ENCODE results near the gene SLC35F5.

The SLC35F5 gene, protein sequence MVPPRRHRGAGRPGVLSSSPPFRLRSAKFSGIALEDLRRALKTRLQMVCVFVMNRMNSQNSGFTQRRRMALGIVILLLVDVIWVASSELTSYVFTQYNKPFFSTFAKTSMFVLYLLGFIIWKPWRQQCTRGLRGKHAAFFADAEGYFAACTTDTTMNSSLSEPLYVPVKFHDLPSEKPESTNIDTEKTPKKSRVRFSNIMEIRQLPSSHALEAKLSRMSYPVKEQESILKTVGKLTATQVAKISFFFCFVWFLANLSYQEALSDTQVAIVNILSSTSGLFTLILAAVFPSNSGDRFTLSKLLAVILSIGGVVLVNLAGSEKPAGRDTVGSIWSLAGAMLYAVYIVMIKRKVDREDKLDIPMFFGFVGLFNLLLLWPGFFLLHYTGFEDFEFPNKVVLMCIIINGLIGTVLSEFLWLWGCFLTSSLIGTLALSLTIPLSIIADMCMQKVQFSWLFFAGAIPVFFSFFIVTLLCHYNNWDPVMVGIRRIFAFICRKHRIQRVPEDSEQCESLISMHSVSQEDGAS

DNA sequence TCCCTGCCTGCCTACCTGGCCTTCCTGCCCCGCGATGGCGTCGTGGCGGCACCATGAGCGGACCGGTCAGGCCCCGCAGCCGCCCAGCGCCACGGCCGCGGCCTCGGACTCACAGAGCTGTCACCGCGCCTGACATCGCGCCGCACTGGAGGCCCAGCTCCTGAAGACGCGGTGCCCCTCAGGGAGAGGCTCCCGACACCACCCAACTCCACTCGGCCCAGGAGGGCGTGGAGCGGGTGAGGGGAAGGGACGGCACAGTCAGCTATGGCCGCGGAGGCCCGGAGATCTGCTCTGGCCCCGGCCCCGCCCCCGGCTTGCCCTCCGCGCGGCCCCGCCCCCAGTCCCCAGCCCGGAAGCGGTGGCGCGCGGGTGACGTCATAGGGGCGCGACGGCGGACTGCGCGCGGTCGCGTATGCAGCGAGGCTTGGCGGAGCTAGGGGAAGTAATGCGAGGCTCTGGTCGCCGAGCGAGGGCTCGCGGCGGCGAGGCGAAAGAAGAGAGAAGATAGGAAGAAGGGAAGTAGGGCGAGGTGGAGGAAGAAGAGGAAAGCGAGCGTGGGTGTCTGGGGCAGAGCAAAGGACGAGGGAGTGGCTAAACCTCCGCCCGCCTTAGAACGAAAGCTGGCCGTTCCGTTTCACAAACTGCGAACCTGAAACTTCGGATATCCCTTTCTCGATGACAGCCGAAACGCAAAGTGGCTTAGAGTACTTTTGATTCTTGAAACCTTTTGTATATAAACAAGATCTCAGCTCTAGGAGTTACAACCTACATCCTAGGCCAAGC, at the start of gene SLC35F5:
Gene SLC35F5 (minus strand): TSS at position 288 of the 783 bp plus-strand sequence. CDS start 233 bp downstream, at position 55.
- Histone ChIP-seq H3K27ac (ENCODE audit: low read depth, low read length) (peak within 1 kb of the TSS; percentile 33; the same call in 1 of the 2 replicates), H3K4me1 (ENCODE audit: control insufficient read depth, insufficient read depth, low read length) (no peaks in the 10 kb centered on the region), H3K9me3 (ENCODE audit: control insufficient read depth, insufficient read depth, low read depth, low read length) (no peaks in the 10 kb centered on the region), H3K36me3 (ENCODE audit: control insufficient read depth, insufficient read depth, low read length) (peaks cover 3% of the 10 kb centered on the region), H3K9ac (ENCODE audit: low read length) (peak within 1 kb of the TSS; percentile 98), H3K27me3 (ENCODE audit: control insufficient read depth, insufficient read depth, low read length) (no peaks in the 10 kb centered on the region), H3K4me3 (ENCODE audit: low read depth, low read length) (peak within 1 kb of the TSS; percentile 96)

DNA sequence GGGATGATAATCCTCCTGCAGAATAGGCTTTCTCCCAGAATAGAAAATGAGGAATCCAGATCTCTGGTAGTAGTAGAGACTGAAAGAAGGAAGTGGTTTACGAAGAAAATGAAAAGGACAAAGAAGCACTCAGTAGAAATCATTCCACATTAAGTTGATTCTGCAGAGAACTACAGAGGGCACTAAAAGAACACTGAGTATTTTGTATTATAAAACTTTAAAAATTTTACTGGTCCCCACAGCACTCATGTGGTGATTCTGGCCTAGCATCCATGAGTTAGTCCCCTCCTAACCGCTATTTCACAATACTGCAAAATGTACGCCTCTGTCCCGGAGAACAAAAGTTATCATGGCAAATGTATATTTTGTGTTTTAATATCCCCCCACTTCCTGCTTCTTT, 42.9 kb upstream of the SLC35F5 start:
- Histone ChIP-seq H3K27me3 (ENCODE audit: control insufficient read depth, insufficient read depth, low read length) (no peaks in the 10 kb centered on the region), H3K9me3 (ENCODE audit: control insufficient read depth, insufficient read depth, low read depth, low read length) (no peaks in the 10 kb centered on the region), H3K4me3 (ENCODE audit: low read depth, low read length) (no peak overlapping the region), H3K27ac (ENCODE audit: low read depth, low read length) (no peak overlapping the region), H3K4me1 (ENCODE audit: control insufficient read depth, insufficient read depth, low read length) (peaks cover 9% of the 10 kb centered on the region; the same call in 1 of the 2 replicates), H3K36me3 (ENCODE audit: control insufficient read depth, insufficient read depth, low read length) (no peaks in the 10 kb centered on the region), H3K9ac (ENCODE audit: low read length) (no peak overlapping the region)

DNA sequence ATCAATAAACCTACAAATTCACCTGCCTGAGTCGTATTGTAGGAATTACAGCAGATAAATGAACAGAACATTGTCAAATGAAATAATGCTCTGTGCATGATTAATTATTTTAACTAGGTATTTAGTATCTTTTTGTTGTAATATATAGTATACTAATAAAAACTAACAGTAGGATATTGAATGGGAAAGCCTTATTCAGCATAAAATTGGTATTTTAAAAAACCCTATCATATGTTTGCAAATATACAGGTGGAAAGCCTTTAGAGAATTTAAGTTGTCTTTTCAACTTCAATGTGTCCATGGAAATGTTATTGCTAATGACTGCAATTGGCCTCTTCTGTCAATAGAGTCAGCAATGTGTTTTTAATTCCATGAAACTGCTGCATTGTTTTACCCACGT, 40.8 kb upstream of the SLC35F5 start:
- Histone ChIP-seq H3K36me3 (ENCODE audit: control insufficient read depth, insufficient read depth, low read length) (no peaks in the 10 kb centered on the region), H3K27ac (ENCODE audit: low read depth, low read length) (no peak overlapping the region), H3K9ac (ENCODE audit: low read length) (no peak overlapping the region), H3K4me1 (ENCODE audit: control insufficient read depth, insufficient read depth, low read length) (peaks cover 6% of the 10 kb centered on the region; the same call in 1 of the 2 replicates), H3K9me3 (ENCODE audit: control insufficient read depth, insufficient read depth, low read depth, low read length) (no peaks in the 10 kb centered on the region), H3K27me3 (ENCODE audit: control insufficient read depth, insufficient read depth, low read length) (no peaks in the 10 kb centered on the region), H3K4me3 (ENCODE audit: low read depth, low read length) (no peak overlapping the region)

DNA sequence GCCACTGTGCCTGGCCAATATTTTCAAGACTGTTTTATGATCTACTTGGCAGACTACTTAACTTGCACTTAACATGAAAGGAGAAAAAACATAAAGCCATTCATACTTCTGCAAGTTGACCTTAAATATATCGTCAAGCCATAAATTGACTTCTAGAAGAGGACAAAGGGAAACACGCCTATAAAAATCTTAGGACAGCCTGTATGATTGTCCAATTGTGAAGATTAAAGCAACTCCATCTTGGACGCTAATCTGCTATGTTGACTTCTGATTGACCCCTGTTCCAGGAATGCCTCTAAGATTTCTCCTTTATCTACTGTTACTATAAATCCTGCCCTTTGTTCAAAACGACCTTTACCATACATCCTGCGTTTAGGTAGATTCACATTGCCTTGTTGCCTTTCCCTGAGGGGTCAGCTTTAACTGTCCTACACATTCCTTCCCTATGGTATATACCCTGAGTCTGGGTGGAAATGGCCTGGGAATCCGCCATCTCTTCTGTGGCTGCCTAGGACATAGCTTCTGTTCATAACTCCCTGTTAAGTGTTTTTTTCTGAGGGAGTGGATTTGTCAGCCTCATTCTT, 40.2 kb upstream of the SLC35F5 start:
- Histone ChIP-seq H3K27ac (ENCODE audit: low read depth, low read length) (no peak overlapping the region), H3K9me3 (ENCODE audit: control insufficient read depth, insufficient read depth, low read depth, low read length) (no peaks in the 10 kb centered on the region), H3K27me3 (ENCODE audit: control insufficient read depth, insufficient read depth, low read length) (no peaks in the 10 kb centered on the region), H3K36me3 (ENCODE audit: control insufficient read depth, insufficient read depth, low read length) (no peaks in the 10 kb centered on the region), H3K9ac (ENCODE audit: low read length) (no peak overlapping the region), H3K4me3 (ENCODE audit: low read depth, low read length) (no peak overlapping the region), H3K4me1 (ENCODE audit: control insufficient read depth, insufficient read depth, low read length) (peaks cover under 1% of the 10 kb centered on the region; the same call in 1 of the 2 replicates)

DNA sequence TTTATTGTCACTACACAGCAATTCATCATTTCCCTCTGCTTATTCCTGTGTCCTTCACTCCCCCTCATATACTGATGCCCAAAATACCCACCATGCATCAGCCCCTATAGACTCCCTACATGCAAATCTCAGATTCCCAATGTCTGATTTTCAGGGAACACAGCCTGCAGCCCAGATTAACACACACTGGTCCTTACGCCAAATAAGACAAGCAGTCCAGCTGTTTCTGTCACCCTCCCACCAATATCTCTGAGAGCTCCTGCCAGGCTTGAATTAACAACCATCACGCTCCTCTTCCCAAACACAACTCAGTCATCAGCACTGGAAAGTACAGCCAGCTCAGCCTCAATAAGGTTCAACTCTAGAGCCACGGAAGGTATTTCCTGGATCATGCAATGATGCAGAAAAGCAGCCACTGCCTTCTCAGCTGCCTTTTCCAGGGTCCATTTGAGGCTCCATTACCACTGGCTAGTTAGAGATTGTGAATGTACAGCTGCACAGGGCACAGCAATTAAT, 39.0 kb upstream of the SLC35F5 start:
- Histone ChIP-seq H3K4me3 (ENCODE audit: low read depth, low read length) (no peak overlapping the region), H3K9me3 (ENCODE audit: control insufficient read depth, insufficient read depth, low read depth, low read length) (no peaks in the 10 kb centered on the region), H3K36me3 (ENCODE audit: control insufficient read depth, insufficient read depth, low read length) (no peaks in the 10 kb centered on the region), H3K27ac (ENCODE audit: low read depth, low read length) (no peak overlapping the region), H3K4me1 (ENCODE audit: control insufficient read depth, insufficient read depth, low read length) (no peaks in the 10 kb centered on the region), H3K27me3 (ENCODE audit: control insufficient read depth, insufficient read depth, low read length) (no peaks in the 10 kb centered on the region), H3K9ac (ENCODE audit: low read length) (no peak overlapping the region)

DNA sequence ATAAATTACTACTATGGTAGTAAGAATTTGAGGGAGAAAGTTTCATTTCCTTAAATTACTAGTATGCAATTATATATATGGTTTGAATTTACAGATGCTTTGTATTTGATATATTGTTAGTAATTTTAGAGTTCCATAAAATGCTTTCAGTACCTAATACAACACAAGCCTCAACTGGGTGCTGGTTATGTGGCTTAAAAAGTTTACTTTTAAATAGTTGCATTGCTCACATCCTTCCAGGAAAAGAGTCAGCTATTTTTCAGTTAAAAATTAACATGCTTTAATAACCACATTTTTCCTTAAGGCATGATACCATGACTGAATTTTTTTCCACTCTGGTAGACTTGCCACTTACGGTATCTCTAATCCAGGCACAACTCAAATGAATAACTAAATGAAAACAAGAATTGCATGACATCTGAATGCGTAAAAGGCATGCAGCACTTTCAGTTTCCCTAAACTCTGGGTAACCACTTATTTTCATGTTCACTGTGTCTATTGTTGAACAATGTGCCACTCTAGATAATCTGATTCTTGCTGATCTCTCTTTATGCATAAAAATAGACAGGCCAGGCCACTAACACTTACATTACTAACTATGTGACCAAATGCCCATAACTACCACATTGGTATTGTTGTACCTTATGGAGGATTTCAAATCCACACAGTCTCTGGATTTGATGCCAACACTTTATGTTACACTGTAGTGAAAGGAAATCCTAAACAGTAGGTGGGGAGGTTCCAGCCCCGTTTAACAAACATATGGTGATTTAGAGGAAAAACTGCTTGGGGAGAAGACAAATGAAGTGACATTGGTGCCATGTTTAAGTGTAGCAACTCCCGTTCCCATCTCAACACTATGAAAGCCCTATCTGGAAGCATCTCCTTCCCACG, 35.5 kb upstream of the SLC35F5 start:
- Histone ChIP-seq H3K9ac (ENCODE audit: low read length) (no peak overlapping the region), H3K36me3 (ENCODE audit: control insufficient read depth, insufficient read depth, low read length) (no peaks in the 10 kb centered on the region), H3K27ac (ENCODE audit: low read depth, low read length) (no peak overlapping the region), H3K9me3 (ENCODE audit: control insufficient read depth, insufficient read depth, low read depth, low read length) (no peaks in the 10 kb centered on the region), H3K4me1 (ENCODE audit: control insufficient read depth, insufficient read depth, low read length) (no peaks in the 10 kb centered on the region), H3K27me3 (ENCODE audit: control insufficient read depth, insufficient read depth, low read length) (no peaks in the 10 kb centered on the region), H3K4me3 (ENCODE audit: low read depth, low read length) (no peak overlapping the region)

DNA sequence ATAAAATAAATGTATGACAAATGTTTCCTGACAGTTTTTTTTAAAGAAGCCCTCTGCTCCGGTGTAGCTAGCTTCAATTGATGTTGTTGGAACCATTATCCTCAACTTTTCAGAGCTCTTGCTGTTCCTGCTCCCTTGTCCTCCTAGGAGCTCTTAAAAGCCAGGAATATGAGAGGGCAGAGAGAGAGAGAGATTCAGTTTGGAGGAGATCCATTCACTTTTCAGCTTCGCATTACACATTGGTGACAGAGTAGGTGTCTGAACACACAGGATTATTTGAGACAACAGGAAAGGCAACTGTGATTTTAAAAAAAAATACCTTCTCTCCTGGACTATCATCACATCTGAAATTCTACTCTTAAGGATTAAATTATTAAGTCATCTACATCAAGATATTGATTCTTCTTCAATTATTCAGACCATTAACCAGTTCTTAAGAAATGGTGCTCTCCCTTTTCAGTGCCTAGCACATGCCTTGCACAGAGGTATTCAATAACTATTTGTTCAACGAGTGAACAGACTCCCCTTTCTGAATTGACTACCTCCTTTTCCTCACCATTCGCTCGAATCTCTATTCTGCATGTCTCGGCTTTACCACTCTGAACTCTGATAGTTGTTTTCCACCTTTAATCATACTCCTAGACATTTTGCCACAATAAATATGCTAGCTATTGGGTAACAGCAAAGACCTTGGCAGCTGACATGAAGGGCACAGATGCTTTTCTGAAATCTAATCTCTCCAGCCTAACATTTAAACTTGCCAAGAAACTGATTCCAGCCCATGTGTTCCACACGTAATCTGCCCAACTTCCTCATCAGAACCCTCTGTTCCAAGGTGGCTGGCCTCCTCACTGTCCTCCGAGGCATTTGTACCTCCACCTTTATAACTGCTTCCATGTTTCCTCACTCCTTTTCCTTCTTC, 28.6 kb upstream of the SLC35F5 start:
- Histone ChIP-seq H3K4me1 (ENCODE audit: control insufficient read depth, insufficient read depth, low read length) (no peaks in the 10 kb centered on the region), H3K36me3 (ENCODE audit: control insufficient read depth, insufficient read depth, low read length) (no peaks in the 10 kb centered on the region), H3K27me3 (ENCODE audit: control insufficient read depth, insufficient read depth, low read length) (no peaks in the 10 kb centered on the region; the same call in 1 of the 2 replicates), H3K9ac (ENCODE audit: low read length) (no peak overlapping the region), H3K4me3 (ENCODE audit: low read depth, low read length) (no peak overlapping the region), H3K9me3 (ENCODE audit: control insufficient read depth, insufficient read depth, low read depth, low read length) (no peaks in the 10 kb centered on the region), H3K27ac (ENCODE audit: low read depth, low read length) (no peak overlapping the region)

DNA sequence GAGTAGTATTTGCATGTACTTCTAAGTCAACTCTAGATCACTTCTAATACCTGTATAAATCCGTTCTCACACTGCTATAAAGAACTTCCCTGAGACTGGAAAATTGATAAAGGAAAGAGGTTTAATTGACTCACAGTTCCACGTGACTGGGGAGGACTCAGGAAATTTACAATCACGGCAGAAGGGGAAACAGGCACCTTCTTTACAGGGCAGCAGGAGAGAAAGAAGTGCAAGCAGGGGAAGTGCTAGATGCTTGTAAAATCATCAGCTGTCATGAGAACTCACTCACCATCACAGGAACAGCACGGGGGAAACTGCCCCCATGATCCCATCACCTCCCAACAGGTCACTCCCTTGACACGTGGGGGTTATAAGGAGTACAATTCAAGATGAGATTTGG, 24.0 kb upstream of the SLC35F5 start:
- Histone ChIP-seq H3K27me3 (ENCODE audit: control insufficient read depth, insufficient read depth, low read length) (no peaks in the 10 kb centered on the region; the same call in 1 of the 2 replicates), H3K36me3 (ENCODE audit: control insufficient read depth, insufficient read depth, low read length) (no peaks in the 10 kb centered on the region), H3K9me3 (ENCODE audit: control insufficient read depth, insufficient read depth, low read depth, low read length) (no peaks in the 10 kb centered on the region), H3K27ac (ENCODE audit: low read depth, low read length) (no peak overlapping the region), H3K4me1 (ENCODE audit: control insufficient read depth, insufficient read depth, low read length) (no peaks in the 10 kb centered on the region), H3K9ac (ENCODE audit: low read length) (no peak overlapping the region), H3K4me3 (ENCODE audit: low read depth, low read length) (no peak overlapping the region)

DNA sequence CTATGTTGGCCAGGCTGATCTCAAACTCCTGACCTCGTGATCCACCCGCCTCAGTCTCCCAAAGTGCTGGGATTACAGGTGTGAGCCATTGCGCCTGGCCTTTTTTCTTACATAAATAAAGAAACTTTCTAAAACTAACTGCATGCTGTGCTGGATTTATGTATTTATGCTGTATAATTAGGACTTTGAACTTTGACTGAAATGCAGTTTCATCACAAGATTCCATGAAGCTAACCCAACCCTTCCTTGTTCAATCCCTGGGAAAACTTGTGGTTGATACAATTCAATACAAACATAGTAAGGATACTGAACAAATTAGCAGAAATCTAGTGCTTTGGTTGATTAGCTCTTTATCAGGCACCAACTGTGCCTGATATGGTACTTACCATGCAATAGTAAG, 20.9 kb upstream of the SLC35F5 start:
- no peak overlapping the region for H3K9ac ChIP-seq (ENCODE audit: low read length)
- H3K4me1 ChIP-seq (ENCODE audit: control insufficient read depth, insufficient read depth, low read length), result no peaks in the 10 kb centered on the region
- H3K27me3 ChIP-seq (ENCODE audit: control insufficient read depth, insufficient read depth, low read length), result no peaks in the 10 kb centered on the region
- H3K4me3 ChIP-seq (ENCODE audit: low read depth, low read length), result no peak overlapping the region
- H3K36me3 ChIP-seq (ENCODE audit: control insufficient read depth, insufficient read depth, low read length), result no peaks in the 10 kb centered on the region
- no peak overlapping the region for H3K27ac ChIP-seq (ENCODE audit: low read depth, low read length)
- no peaks in the 10 kb centered on the region for H3K9me3 ChIP-seq (ENCODE audit: control insufficient read depth, insufficient read depth, low read depth, low read length)
